EH (cell line): ENCODE results near the gene SPON2.
"Not testable (repeated sequence)": the region's sequence is repeated elsewhere in the genome, so short reads cannot be mapped to it uniquely, and the experiment has no call there.

ENCODE experiments used
- DNase-seq: peaks from one replicate; pipeline ENCODE4 v3.0.0-alpha.2; 2015; ENCODE audit warnings: low read depth

The SPON2 gene

GRCh38 chr4:1151541-1151940 lies 20.8 kb downstream of the SPON2 start:
- DNase-seq = no peak

GRCh38 chr4:1150875-1151274 lies 21.5 kb downstream of the SPON2 start:
- DNase-seq = no peak

- no peak for DNase-seq
Measured at GRCh38 chr4:1139860-1140259, 32.5 kb downstream of the SPON2 start.

- DNase-seq = no peak
Measured at GRCh38 chr4:1137850-1138249, 34.5 kb downstream of the SPON2 start.

GRCh38 chr4:1137063-1137776 lies 35.2 kb downstream of the SPON2 start:
- DNase-seq = peak; percentile 6

- no peak for DNase-seq
Measured at GRCh38 chr4:1136048-1136447, 36.3 kb downstream of the SPON2 start.

GRCh38 chr4:1133033-1133432 lies 39.4 kb downstream of the SPON2 start:
- no peak for DNase-seq

GRCh38 chr4:1130316-1131186 lies 41.8 kb downstream of the SPON2 start:
- peak; percentile 78 for DNase-seq

- peak; percentile 51 for DNase-seq
Measured at GRCh38 chr4:1126506-1126905, 45.9 kb downstream of the SPON2 start.

- DNase-seq = not testable (repeated sequence)
Measured at GRCh38 chr4:1125466-1125865, 46.9 kb downstream of the SPON2 start.

- no peak for DNase-seq
Measured at GRCh38 chr4:1124818-1125217, 47.6 kb downstream of the SPON2 start.

- no peak for DNase-seq
Measured at GRCh38 chr4:1122505-1122904, 49.9 kb downstream of the SPON2 start.
